HepG2 (cell line): Measurements from ENCODE around the gene PDCD10. TPM values are rescaled to one million over a fixed set of nuclear protein-coding genes. Genes with fewer than 3 reads are reported as not detected.
A peak's percentile ranks its signal among the peaks of the same experiment; 100 is the strongest.

Source experiments
- CAMTA2 ChIP-seq: sonication (generic); formaldehyde crosslinking; IDR thresholded peaks from 2 replicates; pipeline ENCODE4 v1.4.0; 2020; ENCODE audit warnings: mild to moderate bottlenecking, missing genetic modification reagents, borderline replicate concordance
- FOXA3 ChIP-seq: IDR thresholded peaks from 2 replicates; pipeline ENCODE4 v1.6.1; 2016; ENCODE audit warnings: missing genetic modification reagents, missing compliant biosample characterization
- GATA4 ChIP-seq: sonication (generic); IDR thresholded peaks from 2 replicates; pipeline ENCODE4 v1.6.1; 2016; ENCODE audit warnings: antibody characterized with exemption, low read depth, borderline replicate concordance
- HCFC1 ChIP-seq: fragments of 150-350 bp; IDR thresholded peaks from 2 replicates; pipeline ENCODE4 v1.6.1; 2014; ENCODE audit warnings: low read depth, low read length
- JUND ChIP-seq: sonication (generic); formaldehyde crosslinking; IDR thresholded peaks from 2 replicates; pipeline ENCODE4 v1.8.0; 2022; ENCODE audit warnings: mild to moderate bottlenecking, missing genetic modification reagents
- ZNF253 ChIP-seq: sonication (generic); formaldehyde crosslinking; IDR thresholded peaks from 2 replicates; pipeline ENCODE4 v1.8.0; 2022; ENCODE audit warnings: mild to moderate bottlenecking, missing genetic modification reagents, borderline replicate concordance
- ZNF496 ChIP-seq: sonication (generic); formaldehyde crosslinking; IDR thresholded peaks from 2 replicates; pipeline ENCODE4 v1.8.1; 2023; ENCODE audit warnings: mild to moderate bottlenecking, moderate library complexity, missing genetic modification reagents; ENCODE audit not compliant: insufficient replicate concordance
- ZNF577 ChIP-seq: sonication (generic); formaldehyde crosslinking; IDR thresholded peaks from 2 replicates; pipeline ENCODE4 v1.4.0; 2020; ENCODE audit warnings: mild to moderate bottlenecking, low read depth, missing genetic modification reagents, borderline replicate concordance
- polyA plus RNA-seq, 8 experiments: library from polyadenylated mRNA; depleted of rRNA in 3 of 8; stranded (reverse) in 7 of 8; unstranded in 1 of 8; fragments of >200 nt; fragmentation: Illumina TruSeq in 4 of 8; extraction: Trizol in 4 of 8; gene quantifications; 2 replicates each; pipeline versions ENCODE4 v1.2.1 to v1.2.3, GENCODE V29; 2011 to 2016; ENCODE audit warnings: low read depth in 4 of 8, missing spikeins in 1 of 8, mixed read lengths in 1 of 8; ENCODE audit not compliant: insufficient read depth in 1 of 8
- total RNA-seq, 5 experiments: library from RNA; depleted of rRNA; stranded (reverse); fragments of >200 nt; fragmentation: Illumina TruSeq; extraction: Trizol; gene quantifications; 2 replicates each; pipeline ENCODE4 v1.2.3, GENCODE V29; 2016; ENCODE audit warnings: low read depth in 1 of 5
- TF ChIP-seq, protein P1 (sequence below): sonication (generic); formaldehyde crosslinking; IDR thresholded peaks from 2 replicates; pipeline ENCODE4 v1.8.0; 2022; ENCODE audit warnings: missing genetic modification reagents, mild to moderate bottlenecking, moderate library complexity, borderline replicate concordance
- TF ChIP-seq, protein P2 (sequence below): sonication (generic); formaldehyde crosslinking; IDR thresholded peaks from 2 replicates; pipeline ENCODE4 v1.4.0; 2020; ENCODE audit warnings: missing genetic modification reagents, borderline replicate concordance
- TF ChIP-seq, protein P3 (sequence below): sonication (generic); formaldehyde crosslinking; IDR thresholded peaks from 2 replicates; pipeline ENCODE4 v1.4.0; 2020; ENCODE audit warnings: missing genetic modification reagents, borderline replicate concordance
- TF ChIP-seq, protein P4 (sequence below): sonication (generic); formaldehyde crosslinking; IDR thresholded peaks from 2 replicates; pipeline ENCODE4 v1.8.0; 2023; ENCODE audit warnings: mild to moderate bottlenecking, missing genetic modification reagents

PDCD10 gene
- total and polyA plus RNA-seq, 2 of the 13 experiments (the other 11 are each of a cell fraction or from before 2014, with no cell fraction given) = 48.5 to 53.9 TPM

DNA sequence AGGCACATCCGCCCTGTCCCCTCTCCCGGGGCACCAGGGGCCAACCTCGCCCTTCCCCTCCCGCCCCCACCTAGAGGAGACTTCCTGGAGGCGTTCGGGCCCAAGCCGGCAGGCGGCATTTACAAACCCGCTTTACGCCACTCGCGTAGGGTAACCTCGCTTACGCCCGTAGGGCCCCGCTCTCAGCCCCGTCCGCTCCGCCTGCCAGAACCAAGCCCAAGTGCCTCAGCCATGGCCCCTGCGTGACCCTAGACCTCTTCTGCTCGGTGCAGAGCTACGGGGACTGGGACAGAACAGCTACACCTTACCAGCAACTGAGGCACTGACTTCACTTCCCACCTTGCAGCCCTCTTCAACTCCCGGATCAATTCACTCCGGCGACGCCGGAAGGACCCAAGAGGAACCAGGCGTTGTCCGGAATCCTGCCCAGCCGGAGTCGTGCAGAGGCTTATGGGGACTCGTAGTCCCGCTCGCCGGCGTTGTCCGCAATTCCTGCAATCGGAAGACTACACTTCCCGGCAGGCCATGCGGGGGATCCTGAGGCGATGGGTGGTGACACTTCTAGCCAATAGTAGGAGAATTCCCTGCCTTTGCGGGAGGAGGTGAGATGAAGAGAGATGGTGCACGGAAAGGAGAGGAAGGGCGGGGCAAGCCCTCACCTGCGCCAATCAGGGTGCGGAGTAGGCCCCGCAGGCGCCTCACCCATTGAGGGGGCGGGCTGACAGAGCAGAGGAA, at the start of gene PDCD10 (continued):
- TF ChIP-seq, protein P1, sequence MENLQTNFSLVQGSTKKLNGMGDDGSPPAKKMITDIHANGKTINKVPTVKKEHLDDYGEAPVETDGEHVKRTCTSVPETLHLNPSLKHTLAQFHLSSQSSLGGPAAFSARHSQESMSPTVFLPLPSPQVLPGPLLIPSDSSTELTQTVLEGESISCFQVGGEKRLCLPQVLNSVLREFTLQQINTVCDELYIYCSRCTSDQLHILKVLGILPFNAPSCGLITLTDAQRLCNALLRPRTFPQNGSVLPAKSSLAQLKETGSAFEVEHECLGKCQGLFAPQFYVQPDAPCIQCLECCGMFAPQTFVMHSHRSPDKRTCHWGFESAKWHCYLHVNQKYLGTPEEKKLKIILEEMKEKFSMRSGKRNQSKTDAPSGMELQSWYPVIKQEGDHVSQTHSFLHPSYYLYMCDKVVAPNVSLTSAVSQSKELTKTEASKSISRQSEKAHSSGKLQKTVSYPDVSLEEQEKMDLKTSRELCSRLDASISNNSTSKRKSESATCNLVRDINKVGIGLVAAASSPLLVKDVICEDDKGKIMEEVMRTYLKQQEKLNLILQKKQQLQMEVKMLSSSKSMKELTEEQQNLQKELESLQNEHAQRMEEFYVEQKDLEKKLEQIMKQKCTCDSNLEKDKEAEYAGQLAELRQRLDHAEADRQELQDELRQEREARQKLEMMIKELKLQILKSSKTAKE (CRISPR knock-in tag) = no peak
- 0 out of 2 replicates have a peak, but pooled peaks have one; percentile 15 for TF ChIP-seq GATA4
- TF ChIP-seq HCFC1 = peak; percentile 97
- TF ChIP-seq ZNF253 = 0 out of 2 replicates have a peak, but pooled peaks have one; percentile 20
- TF ChIP-seq, protein P2, sequence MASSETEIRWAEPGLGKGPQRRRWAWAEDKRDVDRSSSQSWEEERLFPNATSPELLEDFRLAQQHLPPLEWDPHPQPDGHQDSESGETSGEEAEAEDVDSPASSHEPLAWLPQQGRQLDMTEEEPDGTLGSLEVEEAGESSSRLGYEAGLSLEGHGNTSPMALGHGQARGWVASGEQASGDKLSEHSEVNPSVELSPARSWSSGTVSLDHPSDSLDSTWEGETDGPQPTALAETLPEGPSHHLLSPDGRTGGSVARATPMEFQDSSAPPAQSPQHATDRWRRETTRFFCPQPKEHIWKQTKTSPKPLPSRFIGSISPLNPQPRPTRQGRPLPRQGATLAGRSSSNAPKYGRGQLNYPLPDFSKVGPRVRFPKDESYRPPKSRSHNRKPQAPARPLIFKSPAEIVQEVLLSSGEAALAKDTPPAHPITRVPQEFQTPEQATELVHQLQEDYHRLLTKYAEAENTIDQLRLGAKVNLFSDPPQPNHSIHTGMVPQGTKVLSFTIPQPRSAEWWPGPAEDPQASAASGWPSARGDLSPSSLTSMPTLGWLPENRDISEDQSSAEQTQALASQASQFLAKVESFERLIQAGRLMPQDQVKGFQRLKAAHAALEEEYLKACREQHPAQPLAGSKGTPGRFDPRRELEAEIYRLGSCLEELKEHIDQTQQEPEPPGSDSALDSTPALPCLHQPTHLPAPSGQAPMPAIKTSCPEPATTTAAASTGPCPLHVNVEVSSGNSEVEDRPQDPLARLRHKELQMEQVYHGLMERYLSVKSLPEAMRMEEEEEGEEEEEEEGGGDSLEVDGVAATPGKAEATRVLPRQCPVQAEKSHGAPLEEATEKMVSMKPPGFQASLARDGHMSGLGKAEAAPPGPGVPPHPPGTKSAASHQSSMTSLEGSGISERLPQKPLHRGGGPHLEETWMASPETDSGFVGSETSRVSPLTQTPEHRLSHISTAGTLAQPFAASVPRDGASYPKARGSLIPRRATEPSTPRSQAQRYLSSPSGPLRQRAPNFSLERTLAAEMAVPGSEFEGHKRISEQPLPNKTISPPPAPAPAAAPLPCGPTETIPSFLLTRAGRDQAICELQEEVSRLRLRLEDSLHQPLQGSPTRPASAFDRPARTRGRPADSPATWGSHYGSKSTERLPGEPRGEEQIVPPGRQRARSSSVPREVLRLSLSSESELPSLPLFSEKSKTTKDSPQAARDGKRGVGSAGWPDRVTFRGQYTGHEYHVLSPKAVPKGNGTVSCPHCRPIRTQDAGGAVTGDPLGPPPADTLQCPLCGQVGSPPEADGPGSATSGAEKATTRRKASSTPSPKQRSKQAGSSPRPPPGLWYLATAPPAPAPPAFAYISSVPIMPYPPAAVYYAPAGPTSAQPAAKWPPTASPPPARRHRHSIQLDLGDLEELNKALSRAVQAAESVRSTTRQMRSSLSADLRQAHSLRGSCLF (CRISPR knock-in tag) = no peak
- TF ChIP-seq, protein P3, sequence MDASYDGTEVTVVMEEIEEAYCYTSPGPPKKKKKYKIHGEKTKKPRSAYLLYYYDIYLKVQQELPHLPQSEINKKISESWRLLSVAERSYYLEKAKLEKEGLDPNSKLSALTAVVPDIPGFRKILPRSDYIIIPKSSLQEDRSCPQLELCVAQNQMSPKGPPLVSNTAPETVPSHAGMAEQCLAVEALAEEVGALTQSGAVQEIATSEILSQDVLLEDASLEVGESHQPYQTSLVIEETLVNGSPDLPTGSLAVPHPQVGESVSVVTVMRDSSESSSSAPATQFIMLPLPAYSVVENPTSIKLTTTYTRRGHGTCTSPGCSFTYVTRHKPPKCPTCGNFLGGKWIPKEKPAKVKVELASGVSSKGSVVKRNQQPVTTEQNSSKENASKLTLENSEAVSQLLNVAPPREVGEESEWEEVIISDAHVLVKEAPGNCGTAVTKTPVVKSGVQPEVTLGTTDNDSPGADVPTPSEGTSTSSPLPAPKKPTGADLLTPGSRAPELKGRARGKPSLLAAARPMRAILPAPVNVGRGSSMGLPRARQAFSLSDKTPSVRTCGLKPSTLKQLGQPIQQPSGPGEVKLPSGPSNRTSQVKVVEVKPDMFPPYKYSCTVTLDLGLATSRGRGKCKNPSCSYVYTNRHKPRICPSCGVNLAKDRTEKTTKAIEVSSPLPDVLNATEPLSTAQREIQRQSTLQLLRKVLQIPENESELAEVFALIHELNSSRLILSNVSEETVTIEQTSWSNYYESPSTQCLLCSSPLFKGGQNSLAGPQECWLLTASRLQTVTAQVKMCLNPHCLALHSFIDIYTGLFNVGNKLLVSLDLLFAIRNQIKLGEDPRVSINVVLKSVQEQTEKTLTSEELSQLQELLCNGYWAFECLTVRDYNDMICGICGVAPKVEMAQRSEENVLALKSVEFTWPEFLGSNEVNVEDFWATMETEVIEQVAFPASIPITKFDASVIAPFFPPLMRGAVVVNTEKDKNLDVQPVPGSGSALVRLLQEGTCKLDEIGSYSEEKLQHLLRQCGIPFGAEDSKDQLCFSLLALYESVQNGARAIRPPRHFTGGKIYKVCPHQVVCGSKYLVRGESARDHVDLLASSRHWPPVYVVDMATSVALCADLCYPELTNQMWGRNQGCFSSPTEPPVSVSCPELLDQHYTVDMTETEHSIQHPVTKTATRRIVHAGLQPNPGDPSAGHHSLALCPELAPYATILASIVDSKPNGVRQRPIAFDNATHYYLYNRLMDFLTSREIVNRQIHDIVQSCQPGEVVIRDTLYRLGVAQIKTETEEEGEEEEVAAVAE = peak; percentile 80
- TF ChIP-seq JUND (CRISPR knock-in tag) = peak; percentile 39; the same call in 1 of the 2 replicates
- no peak for TF ChIP-seq FOXA3 (CRISPR knock-in tag)
- TF ChIP-seq ZNF577 = no peak
- no peak for TF ChIP-seq ZNF496 (CRISPR knock-in tag)
- TF ChIP-seq, protein P4, sequence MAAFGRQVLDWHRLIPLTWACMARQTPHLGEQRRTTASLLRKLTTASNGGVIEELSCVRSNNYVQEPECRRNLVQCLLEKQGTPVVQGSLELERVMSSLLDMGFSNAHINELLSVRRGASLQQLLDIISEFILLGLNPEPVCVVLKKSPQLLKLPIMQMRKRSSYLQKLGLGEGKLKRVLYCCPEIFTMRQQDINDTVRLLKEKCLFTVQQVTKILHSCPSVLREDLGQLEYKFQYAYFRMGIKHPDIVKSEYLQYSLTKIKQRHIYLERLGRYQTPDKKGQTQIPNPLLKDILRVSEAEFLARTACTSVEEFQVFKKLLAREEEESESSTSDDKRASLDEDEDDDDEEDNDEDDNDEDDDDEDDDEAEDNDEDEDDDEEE (CRISPR knock-in tag) = no peak
- TF ChIP-seq CAMTA2 (CRISPR knock-in tag) = no peak
